ENCODE results near the gene EFCAB6. TPM values are rescaled to one million over a fixed set of nuclear protein-coding genes. Genes with fewer than 3 reads are reported as not detected.

EFCAB6 gene
- total and polyA plus RNA-seq, 8 donors: 0.29 to 10.5 (median 3.5) TPM

DNA sequence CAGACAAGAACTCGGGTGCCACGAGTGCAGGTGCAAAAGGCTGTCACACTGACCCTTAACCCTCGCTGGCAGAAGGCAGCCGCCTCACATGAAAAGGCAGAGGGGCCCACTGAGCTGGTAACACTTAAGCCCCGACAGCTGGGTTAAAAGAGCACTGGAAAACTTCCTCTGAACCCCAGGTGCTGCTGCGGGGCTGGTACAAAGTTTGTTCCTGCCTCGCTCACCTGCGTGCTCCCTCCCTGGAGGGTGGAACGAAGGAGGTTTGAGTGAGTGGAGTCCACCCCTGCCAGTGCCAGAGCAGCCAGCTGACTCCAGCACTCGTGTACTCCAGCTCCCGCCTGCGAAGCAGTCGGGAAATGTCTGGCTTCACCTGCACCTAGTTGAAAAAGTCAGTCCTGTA is 37.6 kb upstream of the EFCAB6 start:
- H3K36me3 ChIP-seq: no peaks in the 10 kb centered on the region
- H3K4me1 ChIP-seq: no peaks in the 10 kb centered on the region
- intact Hi-C loops (cut with DNase I; ENCODE audit: low total_unique reads): no loop called here
- 69 to 81% (median 73%) methylated on average over 13 of the region's 13 CpGs for WGBS, 5 donors
- H3K27ac ChIP-seq: no peak overlapping the region
- DNase-seq: no peak
- H3K27me3 ChIP-seq: peaks cover 0 to 82% (median 7%) of the 10 kb centered on the region in 3 donors
- TF ChIP-seq EP300 (IDR thresholded peaks at IDR 0.05): no peak
- no peak for TF ChIP-seq POLR2A (IDR thresholded peaks at IDR 0.05)
- TF ChIP-seq CTCF (IDR thresholded peaks at IDR 0.05): no peak
- no peak for TF ChIP-seq POLR2AphosphoS5 (IDR thresholded peaks at IDR 0.05)
- H3K9me3 ChIP-seq: no peaks in the 10 kb centered on the region
- no peak overlapping the region for H3K4me3 ChIP-seq

GRCh38 chr22:43848366-43849171 is 36.5 kb upstream of the EFCAB6 start:
- H3K4me1 ChIP-seq: no peaks in the 10 kb centered on the region
- H3K36me3 ChIP-seq: no peaks in the 10 kb centered on the region
- WGBS, 5 donors: 28 to 59% (median 43%) methylated on average over 4 to 16 of the region's 16 CpGs
- H3K9me3 ChIP-seq: no peaks in the 10 kb centered on the region
- intact Hi-C loops (cut with DNase I; ENCODE audit: low total_unique reads): no loop called here
- no peak overlapping the region for H3K27ac ChIP-seq
- TF ChIP-seq EP300 (IDR thresholded peaks at IDR 0.05): no peak
- no peak for TF ChIP-seq CTCF (IDR thresholded peaks at IDR 0.05)
- no peak for TF ChIP-seq POLR2AphosphoS5 (IDR thresholded peaks at IDR 0.05)
- TF ChIP-seq POLR2A (IDR thresholded peaks at IDR 0.05): no peak
- H3K27me3 ChIP-seq: peaks cover 0 to 76% (median 7%) of the 10 kb centered on the region in 3 donors
- peak in 1 of 2 donors; percentile 74 for DNase-seq
- no peak overlapping the region for H3K4me3 ChIP-seq

- 78 to 87% (median 79%) methylated on average over 12 to 14 of the region's 14 CpGs for WGBS, 5 donors
- Histone ChIP-seq H3K36me3 (no peaks in the 10 kb centered on the region), H3K4me1 (no peaks in the 10 kb centered on the region), H3K27ac (no peak overlapping the region), H3K27me3 (peaks cover 0 to 68% (median 7%) of the 10 kb centered on the region in 3 donors), H3K9me3 (no peaks in the 10 kb centered on the region), H3K4me3 (no peak overlapping the region)
- TF ChIP-seq POLR2AphosphoS5 (IDR thresholded peaks at IDR 0.05) (no peak), EP300 (IDR thresholded peaks at IDR 0.05) (no peak), POLR2A (IDR thresholded peaks at IDR 0.05) (no peak), CTCF (IDR thresholded peaks at IDR 0.05) (no peak)
- intact Hi-C loops (cut with DNase I; ENCODE audit: low total_unique reads): no loop called here
- no peak for DNase-seq
Measured at GRCh38 chr22:43847376-43848289, 35.5 kb upstream of the EFCAB6 start.

DNA sequence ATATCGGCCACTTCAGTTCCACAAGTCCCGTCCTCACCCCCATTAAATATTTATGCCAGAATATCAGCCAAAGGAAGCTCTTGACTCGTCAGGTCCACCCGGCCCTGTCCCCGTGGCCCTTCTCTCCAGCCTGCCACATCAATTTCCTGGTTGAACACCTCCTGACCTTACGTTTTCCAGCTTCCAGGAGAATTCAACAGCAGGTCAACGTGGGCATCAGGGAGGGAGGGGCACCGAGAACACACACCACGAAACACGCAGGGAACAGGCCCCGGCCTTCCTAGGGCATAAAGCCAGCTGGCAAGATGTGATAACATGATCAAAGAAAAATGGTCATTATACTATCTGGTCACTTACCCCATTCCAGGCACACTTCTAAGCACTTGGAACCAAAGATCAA is 34.9 kb upstream of the EFCAB6 start:
- Histone ChIP-seq H3K4me3 (no peak overlapping the region), H3K27ac (no peak overlapping the region), H3K27me3 (peaks cover 0 to 62% (median 7%) of the 10 kb centered on the region in 3 donors), H3K9me3 (no peaks in the 10 kb centered on the region), H3K36me3 (no peaks in the 10 kb centered on the region), H3K4me1 (no peaks in the 10 kb centered on the region)
- TF ChIP-seq EP300 (IDR thresholded peaks at IDR 0.05) (no peak), POLR2AphosphoS5 (IDR thresholded peaks at IDR 0.05) (no peak), POLR2A (IDR thresholded peaks at IDR 0.05) (no peak), CTCF (IDR thresholded peaks at IDR 0.05) (no peak)
- intact Hi-C loops (cut with DNase I; ENCODE audit: low total_unique reads): no loop called here
- DNase-seq: no peak
- 57 to 70% (median 66%) methylated on average over 11 of the region's 11 CpGs for WGBS, 5 donors
